SK-N-SH treated with all-trans-retinoic acid at 6 μM for 48 hours (cell line): ENCODE data around the gene SH2D6.

Source experiments
- BACH2 ChIP-seq: fragments of 250-450 bp; sonication (Bioruptor Pico); IDR thresholded peaks from 2 replicates; pipeline ENCODE4 v1.9.0; 2021; ENCODE audit warnings: mild to moderate bottlenecking, borderline replicate concordance
- OSR1 ChIP-seq: fragments of 250-450 bp; sonication (Bioruptor Pico); IDR thresholded peaks from 2 replicates; pipeline ENCODE4 v1.8.0; 2022; ENCODE audit warnings: moderate library complexity, mild to moderate bottlenecking, inconsistent platforms
- PATZ1 ChIP-seq: fragments of 250-450 bp; sonication (Bioruptor Pico); IDR thresholded peaks from 2 replicates; pipeline ENCODE4 v1.8.0; 2020; ENCODE audit warnings: mild to moderate bottlenecking, moderate library complexity, borderline replicate concordance
- RARB ChIP-seq: fragments of 250-450 bp; sonication (Bioruptor Pico); IDR thresholded peaks from 2 replicates; pipeline ENCODE4 v1.8.0; 2021; ENCODE audit warnings: mild to moderate bottlenecking, moderate library complexity
- TCF4 ChIP-seq: fragments of 250-450 bp; sonication (Bioruptor Pico); IDR thresholded peaks from 2 replicates; pipeline ENCODE4 v1.8.0; 2021; ENCODE audit warnings: mild to moderate bottlenecking, moderate library complexity, borderline replicate concordance
- TOX ChIP-seq: fragments of 250-450 bp; sonication (Bioruptor Pico); IDR thresholded peaks from 2 replicates; pipeline ENCODE4 v1.8.0; 2021; ENCODE audit warnings: mild to moderate bottlenecking, moderate library complexity, borderline replicate concordance
- ZC3H10 ChIP-seq: fragments of 250-450 bp; sonication (Bioruptor Pico); IDR thresholded peaks from 2 replicates; pipeline ENCODE4 v1.5.1; 2021; ENCODE audit warnings: mild to moderate bottlenecking, moderate library complexity
- ZFP3 ChIP-seq: fragments of 250-450 bp; sonication (Bioruptor Pico); IDR thresholded peaks from 2 replicates; pipeline ENCODE4 v1.5.0; 2020; ENCODE audit warnings: mild to moderate bottlenecking, moderate library complexity
- ZNF70 ChIP-seq: fragments of 450-650 bp; formaldehyde crosslinking; IDR thresholded peaks from 2 replicates; pipeline ENCODE4 v1.5.0; 2020; ENCODE audit warnings: mild to moderate bottlenecking, moderate library complexity
- ZNF8 ChIP-seq: fragments of 450-650 bp; formaldehyde crosslinking; IDR thresholded peaks from 2 replicates; pipeline ENCODE4 v1.5.0; 2020; ENCODE audit warnings: mild to moderate bottlenecking, moderate library complexity

GRCh38 chr2:85457877-85458316, 39.4 kb downstream of the SH2D6 start:
- TF ChIP-seq ZC3H10: no peak
- no peak for TF ChIP-seq BACH2
- TF ChIP-seq RARB (CRISPR knock-in tag): no peak
- TF ChIP-seq OSR1: no peak
- no peak for TF ChIP-seq PATZ1 (CRISPR knock-in tag)
- no peak for TF ChIP-seq ZFP3 (CRISPR knock-in tag)
- no peak for TF ChIP-seq TOX (CRISPR knock-in tag)
- TF ChIP-seq ZNF70 (CRISPR knock-in tag): no peak
- TF ChIP-seq ZNF8: no peak
- TF ChIP-seq TCF4 (CRISPR knock-in tag): no peak
